ENCODE results near the gene SREBF1.

Gene SREBF1

DNA sequence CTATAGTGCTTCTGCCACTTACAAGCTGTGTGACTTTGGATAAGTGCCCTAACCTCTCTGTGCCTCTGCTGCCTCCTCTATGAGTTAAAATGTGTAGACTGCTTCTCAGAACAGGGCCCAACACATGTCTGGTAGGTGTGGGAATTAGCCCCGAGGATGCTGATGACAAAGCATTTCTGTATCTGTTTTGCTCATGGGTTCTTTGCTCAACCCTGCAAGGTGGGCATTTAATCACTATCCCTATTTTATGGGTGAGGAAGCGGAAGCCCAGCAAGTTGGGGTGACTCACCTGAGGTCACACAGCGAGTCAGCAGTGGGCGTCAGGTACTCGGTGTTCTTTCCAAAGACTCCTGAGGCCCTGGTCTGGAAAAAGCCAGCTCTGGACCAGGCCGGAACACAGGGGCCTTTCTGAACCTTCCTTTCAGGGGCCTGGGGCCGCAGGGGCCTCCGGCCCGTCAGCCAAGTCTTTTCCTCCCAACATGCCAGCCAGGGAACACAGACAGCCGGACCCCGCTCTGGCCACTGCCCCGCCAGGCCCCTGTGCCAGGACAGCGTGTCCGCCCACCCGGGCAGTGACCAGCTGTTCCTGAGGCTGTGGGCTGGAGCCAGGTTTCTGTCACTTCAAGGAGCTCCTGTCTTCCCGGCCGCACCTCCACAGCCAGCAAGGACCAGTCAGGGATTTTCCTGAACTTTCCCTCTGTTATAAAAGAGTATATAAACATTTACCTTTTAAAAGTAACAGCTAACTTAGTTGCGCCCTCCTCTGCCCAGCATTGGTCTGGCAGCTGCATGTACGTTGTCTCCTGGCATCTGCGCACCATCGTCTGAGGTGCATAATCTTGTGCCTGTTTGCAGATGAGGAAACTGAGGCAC is 62.5 kb downstream of the SREBF1 start:
- TF ChIP-seq, protein P1, sequence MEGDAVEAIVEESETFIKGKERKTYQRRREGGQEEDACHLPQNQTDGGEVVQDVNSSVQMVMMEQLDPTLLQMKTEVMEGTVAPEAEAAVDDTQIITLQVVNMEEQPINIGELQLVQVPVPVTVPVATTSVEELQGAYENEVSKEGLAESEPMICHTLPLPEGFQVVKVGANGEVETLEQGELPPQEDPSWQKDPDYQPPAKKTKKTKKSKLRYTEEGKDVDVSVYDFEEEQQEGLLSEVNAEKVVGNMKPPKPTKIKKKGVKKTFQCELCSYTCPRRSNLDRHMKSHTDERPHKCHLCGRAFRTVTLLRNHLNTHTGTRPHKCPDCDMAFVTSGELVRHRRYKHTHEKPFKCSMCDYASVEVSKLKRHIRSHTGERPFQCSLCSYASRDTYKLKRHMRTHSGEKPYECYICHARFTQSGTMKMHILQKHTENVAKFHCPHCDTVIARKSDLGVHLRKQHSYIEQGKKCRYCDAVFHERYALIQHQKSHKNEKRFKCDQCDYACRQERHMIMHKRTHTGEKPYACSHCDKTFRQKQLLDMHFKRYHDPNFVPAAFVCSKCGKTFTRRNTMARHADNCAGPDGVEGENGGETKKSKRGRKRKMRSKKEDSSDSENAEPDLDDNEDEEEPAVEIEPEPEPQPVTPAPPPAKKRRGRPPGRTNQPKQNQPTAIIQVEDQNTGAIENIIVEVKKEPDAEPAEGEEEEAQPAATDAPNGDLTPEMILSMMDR (IDR thresholded peaks at IDR 0.05; ENCODE audit: extremely low read depth, insufficient read depth, missing control alignments) = peak; percentile 24
- in situ Hi-C loops (cut with MboI; ENCODE audit: low pct_unique_long_range_greater_than_20kb, low sequenced_read_pairs, unreplicated experiment) = no loop called here
- DNase-seq (ENCODE audit: low spot score) = no peak

DNA sequence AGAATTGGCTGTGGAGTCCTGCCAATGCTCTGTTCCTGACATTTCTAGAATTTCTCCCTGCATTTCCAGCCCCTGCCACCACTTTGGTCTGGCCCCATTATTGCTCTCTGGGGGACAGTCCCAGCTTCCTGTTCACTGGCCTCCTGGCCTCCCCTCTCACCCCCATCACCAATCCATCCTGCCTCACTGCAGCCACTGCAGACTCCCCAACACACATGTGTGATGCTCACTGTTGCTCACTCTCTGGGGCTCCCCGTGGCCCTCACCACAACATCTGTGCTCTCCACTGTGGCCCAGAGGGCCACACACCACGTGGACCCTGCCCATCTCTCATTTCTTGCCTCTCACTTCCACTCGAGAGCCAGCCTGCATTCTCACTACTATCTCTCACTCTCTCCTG is 64.6 kb downstream of the SREBF1 start:
- in situ Hi-C loops (cut with MboI; ENCODE audit: low pct_unique_long_range_greater_than_20kb, low sequenced_read_pairs, unreplicated experiment) = no loop called here
- TF ChIP-seq, protein P1 (IDR thresholded peaks at IDR 0.05; ENCODE audit: extremely low read depth, insufficient read depth, missing control alignments) = no peak
- no peak for DNase-seq (ENCODE audit: low spot score)

DNA sequence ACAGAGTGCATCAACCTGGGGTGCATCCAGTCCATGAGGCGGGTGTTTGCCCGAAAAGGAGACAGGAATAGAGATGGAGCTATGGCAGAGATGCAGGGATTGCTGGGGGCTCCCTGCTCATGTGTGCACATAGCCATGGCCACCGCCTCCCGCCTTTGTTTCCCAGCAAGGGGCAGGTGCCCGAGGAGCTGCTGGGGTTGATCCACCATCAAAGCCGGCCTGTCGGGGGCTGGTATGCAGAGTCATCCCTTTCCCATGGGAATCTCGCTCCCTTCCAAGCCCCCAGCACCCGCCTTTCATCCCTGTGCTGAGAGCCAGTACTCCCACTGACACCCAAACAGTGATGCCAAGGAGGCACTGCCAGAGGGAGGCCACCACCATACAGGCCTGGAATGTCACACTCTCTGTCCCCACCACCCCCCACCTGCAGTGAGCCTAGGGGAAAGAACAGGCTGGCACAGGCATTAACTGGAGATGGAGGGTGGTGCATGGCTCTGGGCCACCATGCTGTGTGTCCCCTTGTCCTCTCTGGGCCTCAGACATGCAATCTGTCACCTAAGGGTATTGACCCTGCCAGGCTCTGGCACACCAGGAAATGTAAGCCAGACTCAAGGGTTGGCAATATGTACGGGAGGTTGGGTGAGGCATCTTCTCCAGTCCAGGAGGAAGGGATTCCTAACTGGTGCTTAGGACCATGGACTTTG is 65.1 kb downstream of the SREBF1 start:
- in situ Hi-C loops (cut with MboI; ENCODE audit: low pct_unique_long_range_greater_than_20kb, low sequenced_read_pairs, unreplicated experiment) = no loop called here
- TF ChIP-seq, protein P1 (IDR thresholded peaks at IDR 0.05; ENCODE audit: extremely low read depth, insufficient read depth, missing control alignments) = no peak
- DNase-seq (ENCODE audit: low spot score) = no peak

DNA sequence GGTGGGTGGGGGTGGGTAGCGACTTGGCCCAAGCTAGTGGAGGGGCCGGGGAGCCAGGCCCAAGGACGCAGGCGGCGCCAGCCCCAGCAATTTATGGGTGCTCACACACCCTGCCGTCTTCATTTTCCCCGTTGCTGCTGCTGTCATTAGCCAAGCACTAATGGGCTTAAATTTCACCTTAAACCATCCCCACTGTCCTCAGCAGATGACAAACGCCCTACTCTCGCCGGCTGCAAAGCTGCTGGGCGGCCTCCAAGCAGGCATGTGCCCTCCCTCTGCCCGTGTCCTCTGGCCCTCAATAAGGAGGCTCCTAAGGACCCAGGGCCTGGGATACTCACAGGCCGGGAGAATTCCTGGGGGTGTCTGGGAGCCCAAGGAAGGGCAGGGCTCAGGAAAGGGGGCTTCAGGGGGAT is 66.1 kb downstream of the SREBF1 start:
- TF ChIP-seq, protein P1 (IDR thresholded peaks at IDR 0.05; ENCODE audit: extremely low read depth, insufficient read depth, missing control alignments) = no peak
- in situ Hi-C loops (cut with MboI; ENCODE audit: low pct_unique_long_range_greater_than_20kb, low sequenced_read_pairs, unreplicated experiment) = no loop called here
- DNase-seq (ENCODE audit: low spot score) = no peak

DNA sequence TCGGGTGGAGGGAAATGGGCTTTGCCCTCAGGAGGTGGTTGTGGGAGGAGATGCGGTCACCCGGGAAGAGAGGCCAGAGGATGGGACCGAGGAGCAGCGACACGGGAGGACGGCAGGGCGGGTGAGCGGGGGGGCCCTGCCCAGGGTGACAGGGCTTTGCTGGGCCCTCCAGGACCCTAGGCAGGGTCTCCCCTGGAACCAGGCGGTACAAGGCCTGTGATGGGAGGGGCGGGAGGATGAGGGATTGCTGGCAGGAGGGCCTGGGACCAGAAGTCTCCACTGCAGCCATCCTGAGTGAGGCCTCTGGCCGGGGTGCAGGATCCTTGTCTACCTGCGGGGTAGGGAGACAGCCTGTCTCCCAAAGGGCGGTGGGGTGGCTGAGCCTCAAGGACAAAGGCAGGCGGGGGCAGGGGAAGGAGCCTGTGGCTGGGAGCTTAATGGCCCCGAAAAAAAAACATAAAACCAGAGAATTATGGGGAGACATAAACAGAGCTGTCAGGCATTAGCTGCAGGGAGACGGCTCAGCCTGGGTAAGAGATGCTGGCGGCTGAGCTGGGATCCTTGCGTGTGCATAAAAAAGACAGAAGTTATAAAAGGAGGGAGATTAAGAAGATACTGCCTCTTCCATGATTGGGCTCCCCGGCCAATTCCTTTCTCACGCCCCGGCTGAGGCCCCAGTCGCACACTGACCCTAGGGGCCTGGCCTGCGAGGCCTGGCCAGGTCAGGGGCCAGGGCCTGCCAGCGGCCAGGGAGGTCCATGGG is 66.7 kb downstream of the SREBF1 start:
- TF ChIP-seq, protein P1 (IDR thresholded peaks at IDR 0.05; ENCODE audit: extremely low read depth, insufficient read depth, missing control alignments) = no peak
- DNase-seq (ENCODE audit: low spot score) = no peak
- in situ Hi-C loops (cut with MboI; ENCODE audit: low pct_unique_long_range_greater_than_20kb, low sequenced_read_pairs, unreplicated experiment) = no loop called here

DNA sequence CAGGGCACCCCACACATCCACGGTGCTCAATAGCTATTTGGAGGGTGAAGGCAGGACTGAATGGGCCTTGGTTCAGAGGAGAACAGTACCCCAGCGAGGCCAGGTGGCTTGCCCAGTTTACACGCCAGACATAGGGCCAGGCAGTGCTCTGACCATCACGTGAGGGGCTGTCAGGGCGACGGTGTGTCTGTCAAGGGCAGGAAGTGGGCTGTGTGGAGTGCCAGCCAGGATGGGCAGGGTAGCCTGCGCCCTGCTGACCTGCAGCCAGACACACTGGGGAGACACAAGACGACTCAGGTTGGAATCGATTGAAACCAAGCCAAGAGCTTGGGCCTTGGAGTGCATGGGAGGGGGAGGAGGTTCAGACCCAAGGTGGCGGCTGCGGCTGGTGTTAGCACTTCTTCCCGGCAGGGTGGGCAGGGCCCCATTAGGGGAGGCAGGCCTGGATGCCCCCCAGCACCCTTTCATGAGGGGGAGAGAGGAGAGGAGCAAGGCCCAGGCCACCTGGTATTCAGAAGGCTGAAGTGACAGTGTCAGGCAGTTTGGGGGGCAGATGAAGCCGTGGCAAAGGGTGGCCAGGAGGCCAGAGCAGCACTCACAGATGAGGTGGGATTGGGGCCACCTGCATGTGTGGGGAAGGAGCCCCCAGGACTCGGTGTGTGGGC is 68.2 kb downstream of the SREBF1 start:
- in situ Hi-C loops (cut with MboI; ENCODE audit: low pct_unique_long_range_greater_than_20kb, low sequenced_read_pairs, unreplicated experiment) = no loop called here
- TF ChIP-seq, protein P1 (IDR thresholded peaks at IDR 0.05; ENCODE audit: extremely low read depth, insufficient read depth, missing control alignments) = no peak
- DNase-seq (ENCODE audit: low spot score) = no peak
